HepG2 (cell line): ENCODE data around the gene RPTOR. TPM values are rescaled to one million over a fixed set of nuclear protein-coding genes. Genes with fewer than 3 reads are reported as not detected.
"Not testable (repeated sequence)": the region's sequence is repeated elsewhere in the genome, so short reads cannot be mapped to it uniquely, and the experiment has no call there.

Experiments
- ATAC-seq: fragments of 200-7000 bp; cut with Tn5 transposase; 3 replicates; pipeline ENCODE4 v1.9.1; 2020; ENCODE audit warnings: mild to moderate bottlenecking, moderate library complexity
- BruUV-seq: library from RNA; stranded (reverse); fragments of 400-500 nt; replicated peaks from 2 replicates; lab custom pipeline; 2021; lab: Mats Ljungman, UMichigan
- CTCF ChIA-PET: fragments of 300-600 bp; formaldehyde crosslinking; extraction: SDS; loops from one replicate; lab custom pipeline; 2021; ENCODE audit warnings: low total read pairs, inconsistent platforms, low intra/inter-chr PET ratio; lab: Yijun Ruan, JAX
- POLR2A ChIA-PET: fragments of 350-600 bp; sonication (Branson Sonifier 250); formaldehyde crosslinking; loops from one replicate; lab custom pipeline; 2020; ENCODE audit warnings: antibody characterized with exemption, inconsistent platforms; lab: Yijun Ruan, JAX
- DNase-seq: peaks from one replicate; pipeline ENCODE4 v3.0.0-alpha.2; 2015; ENCODE audit warnings: low spot score
- FAIRE-seq: peaks from 3 replicates; lab custom pipeline; 2011; peaks lifted over from hg19 to GRCh38; lab: Jason Lieb, UNC
- H2AFZ ChIP-seq: one replicate; pipeline ENCODE4 v1.6.1; 2011; ENCODE audit warnings: low read length, inconsistent platforms
- H3K27ac ChIP-seq: fragments of 300-600 bp; 3 replicates; pipeline ENCODE4 v1.8.0; 2011; ENCODE audit warnings: mixed run types, mild to moderate bottlenecking, mixed read lengths, low read length, inconsistent platforms; ENCODE audit not compliant: insufficient read depth; ENCODE audit errors: extremely low read length
- H3K27me3 ChIP-seq, 2 experiments: fragments of 200-600 bp in 1 of 2; 2 replicates in 1 of 2; 3 replicates in 1 of 2; pipeline versions ENCODE4 v1.6.0 to v1.8.0; 2011; ENCODE audit warnings: low read length in 2 of 2, mild to moderate bottlenecking in 2 of 2, moderate library complexity in 2 of 2, inconsistent platforms in 1 of 2; ENCODE audit not compliant: insufficient read depth in 2 of 2, control insufficient read depth in 1 of 2
- H3K36me3 ChIP-seq, 2 experiments: fragments of 200-600 bp in 1 of 2; replicated peaks in 1 of 2; 2 replicates in 1 of 2; 3 replicates in 1 of 2; pipeline versions ENCODE4 v1.5.1 to v1.8.0; 2011; ENCODE audit warnings: low read length in 2 of 2, inconsistent platforms in 1 of 2; ENCODE audit not compliant: insufficient read depth in 2 of 2, control insufficient read depth in 1 of 2
- H3K4me1 ChIP-seq: 2 replicates; pipeline ENCODE4 v1.5.1; 2012; ENCODE audit warnings: low read length, inconsistent platforms; ENCODE audit not compliant: insufficient read depth
- H3K4me2 ChIP-seq: 2 replicates; pipeline ENCODE4 v1.6.0; 2011; ENCODE audit warnings: low read depth, low read length, inconsistent platforms
- H3K4me3 ChIP-seq, 3 experiments: fragments of 200-600 bp in 1 of 3; sonication (generic), shearing (Covaris generic) in 1 of 3; replicated peaks in 1 of 3; 2 replicates each; pipeline ENCODE4 v1.5.1; 2011 to 2016; ENCODE audit warnings: low read length in 3 of 3, inconsistent platforms in 2 of 3, low read depth in 2 of 3, mild to moderate bottlenecking in 2 of 3, control low read depth in 1 of 3, mixed read lengths in 1 of 3; ENCODE audit not compliant: insufficient read depth in 1 of 3
- H3K79me2 ChIP-seq: one replicate; pipeline ENCODE4 v1.6.1; 2011; ENCODE audit warnings: low read length, inconsistent platforms; ENCODE audit not compliant: insufficient read depth
- H3K9ac ChIP-seq: 2 replicates; pipeline ENCODE4 v1.6.0; 2011; ENCODE audit warnings: mild to moderate bottlenecking, low read depth, low read length, inconsistent platforms; ENCODE audit not compliant: insufficient read depth
- H3K9me3 ChIP-seq: 2 replicates; pipeline ENCODE4 v1.5.1; 2012; ENCODE audit warnings: mild to moderate bottlenecking, low read length
- H4K20me1 ChIP-seq: 2 replicates; pipeline ENCODE4 v1.6.0; 2011; ENCODE audit warnings: inconsistent platforms, mild to moderate bottlenecking, low read length, moderate library complexity; ENCODE audit not compliant: insufficient read depth
- FOXC1 ChIP-seq: sonication (generic); formaldehyde crosslinking; IDR thresholded peaks from 2 replicates; pipeline ENCODE4 v1.8.0; 2022; ENCODE audit warnings: mild to moderate bottlenecking, missing genetic modification reagents, borderline replicate concordance
- MTA1 ChIP-seq: sonication (generic); formaldehyde crosslinking; IDR thresholded peaks from 2 replicates; pipeline ENCODE4 v1.4.0; 2020; ENCODE audit warnings: missing genetic modification reagents, mild to moderate bottlenecking, borderline replicate concordance
- MTF1 ChIP-seq: sonication (generic); formaldehyde crosslinking; IDR thresholded peaks from 2 replicates; pipeline ENCODE4 v1.5.0; 2020; ENCODE audit warnings: missing genetic modification reagents
- MXI1 ChIP-seq: IDR thresholded peaks from 3 replicates; pipeline ENCODE4 v1.6.1; 2012; ENCODE audit warnings: low read depth, low read length, inconsistent platforms, borderline replicate concordance
- SOX6 ChIP-seq, 2 experiments: fragments of 450-650 bp in 1 of 2; sonication (generic) in 1 of 2; formaldehyde crosslinking in 1 of 2; IDR thresholded peaks; 2 replicates each; pipeline versions ENCODE4 v1.4.0 to v1.6.1; 2017 to 2020; ENCODE audit warnings: antibody characterized with exemption in 1 of 2, mild to moderate bottlenecking in 1 of 2, missing genetic modification reagents in 1 of 2
- ZSCAN21 ChIP-seq: sonication (generic); formaldehyde crosslinking; IDR thresholded peaks from 2 replicates; pipeline ENCODE4 v1.8.0; 2022; ENCODE audit warnings: mild to moderate bottlenecking, missing genetic modification reagents, moderate library complexity, borderline replicate concordance
- WGBS: methylation state at CpG from one replicate; pipeline ENCODE4 v1.1.6; 2017; ENCODE audit warnings: low lambda C conversion rate; 5-methylcytosine and 5-hydroxymethylcytosine counted together
- in situ Hi-C: cut with HindIII; loops from 2 replicates; pipeline ENCODE4 v1.10.0; 2017; ENCODE audit warnings: low pct_unique_long_range_greater_than_20kb; ENCODE audit not compliant: extremely low pct_ligation_motif_present
- intact Hi-C: fragments of 100-400 bp; cut with micrococcal nuclease; formaldehyde crosslinking; loops from one replicate; pipeline ENCODE4 v1.10.0; 2022; ENCODE audit not compliant: unreplicated experiment
- polyA plus RNA-seq, 8 experiments: library from polyadenylated mRNA; depleted of rRNA in 3 of 8; stranded (reverse) in 7 of 8; unstranded in 1 of 8; fragments of >200 nt; fragmentation: Illumina TruSeq in 4 of 8; extraction: Trizol in 4 of 8; gene quantifications; 2 replicates each; pipeline versions ENCODE4 v1.2.1 to v1.2.3, GENCODE V29; 2011 to 2016; ENCODE audit warnings: low read depth in 4 of 8, missing spikeins in 1 of 8, mixed read lengths in 1 of 8; ENCODE audit not compliant: insufficient read depth in 1 of 8
- total RNA-seq, 5 experiments: library from RNA; depleted of rRNA; stranded (reverse); fragments of >200 nt; fragmentation: Illumina TruSeq; extraction: Trizol; gene quantifications; 2 replicates each; pipeline ENCODE4 v1.2.3, GENCODE V29; 2016; ENCODE audit warnings: low read depth in 1 of 5
- TF ChIP-seq, protein P1 (sequence below): sonication (generic); formaldehyde crosslinking; IDR thresholded peaks from 2 replicates; pipeline ENCODE4 v1.4.0; 2020; ENCODE audit warnings: missing genetic modification reagents, borderline replicate concordance

The RPTOR gene
- total and polyA plus RNA-seq, 2 of the 13 experiments (the other 11 are each of a cell fraction or from before 2014, with no cell fraction given): 6.6 to 25.3 TPM

DNA sequence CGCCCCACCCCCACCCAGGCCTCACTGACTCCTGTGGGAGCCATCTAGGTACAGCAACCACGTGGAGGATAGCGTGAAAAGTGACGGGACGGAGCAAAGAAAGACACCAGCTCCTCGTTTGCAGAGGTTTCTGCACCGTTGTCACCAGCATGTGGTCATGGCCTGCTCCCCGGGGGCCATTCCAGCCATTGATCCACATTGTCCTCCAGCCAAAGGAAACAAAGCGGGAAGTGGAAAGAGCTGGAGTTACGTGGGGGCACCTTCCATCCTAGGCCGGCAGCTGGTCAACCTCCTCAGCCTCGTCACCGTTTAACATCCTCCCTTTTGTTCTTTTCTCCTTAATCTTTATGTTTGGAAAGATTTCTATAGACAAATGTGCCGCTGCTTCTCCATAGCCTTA, 153.7 kb downstream of the RPTOR start (continued):
- peak; percentile 16; the same call in 1 of the 2 replicates for TF ChIP-seq MTA1 (CRISPR knock-in tag)
- TF ChIP-seq FOXC1: no peak
- no peak for TF ChIP-seq SOX6 (IDR thresholded peaks at IDR 0.05)
- TF ChIP-seq SOX6 (CRISPR knock-in tag; IDR thresholded peaks at IDR 0.05): no peak
- TF ChIP-seq MTF1: no peak
- no peak for TF ChIP-seq MXI1
- TF ChIP-seq, protein P1, sequence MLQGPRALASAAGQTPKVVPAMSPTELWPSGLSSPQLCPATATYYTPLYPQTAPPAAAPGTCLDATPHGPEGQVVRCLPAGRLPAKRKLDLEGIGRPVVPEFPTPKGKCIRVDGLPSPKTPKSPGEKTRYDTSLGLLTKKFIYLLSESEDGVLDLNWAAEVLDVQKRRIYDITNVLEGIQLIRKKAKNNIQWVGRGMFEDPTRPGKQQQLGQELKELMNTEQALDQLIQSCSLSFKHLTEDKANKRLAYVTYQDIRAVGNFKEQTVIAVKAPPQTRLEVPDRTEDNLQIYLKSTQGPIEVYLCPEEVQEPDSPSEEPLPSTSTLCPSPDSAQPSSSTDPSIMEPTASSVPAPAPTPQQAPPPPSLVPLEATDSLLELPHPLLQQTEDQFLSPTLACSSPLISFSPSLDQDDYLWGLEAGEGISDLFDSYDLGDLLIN (CRISPR knock-in tag): no peak

DNA sequence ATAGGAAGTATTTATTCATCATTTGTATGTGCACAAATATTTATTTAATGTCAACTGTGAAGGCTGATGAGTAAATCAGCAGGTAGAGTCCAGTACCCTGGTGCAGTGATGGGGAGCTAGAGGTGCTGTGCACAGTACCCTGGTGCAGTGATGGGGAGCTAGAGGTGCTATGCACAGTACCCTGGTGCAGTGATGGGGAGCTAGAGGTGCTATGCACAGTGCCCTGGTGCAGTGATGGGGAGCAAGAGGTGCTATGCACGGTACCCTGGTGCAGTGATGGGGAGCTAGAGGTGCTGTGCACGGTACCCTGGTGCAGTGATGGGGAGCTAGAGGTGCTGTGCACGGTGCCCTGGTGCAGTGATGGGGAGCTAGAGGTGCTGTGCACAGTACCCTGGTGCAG, 154.6 kb downstream of the RPTOR start:
- FAIRE-seq, H3K4me3 ChIP-seq, DNase-seq, H3K4me2 ChIP-seq, H3K9me3 ChIP-seq, BruUV-seq, intact Hi-C loops, H3K36me3 ChIP-seq, POLR2A ChIA-PET, CTCF ChIA-PET, in situ Hi-C loops, H2AFZ ChIP-seq, ATAC-seq, H3K27ac ChIP-seq, H4K20me1 ChIP-seq, H3K9ac ChIP-seq, H3K27me3 ChIP-seq: not testable (repeated sequence)
- peaks cover 74% of the 10 kb centered on the region for H3K79me2 ChIP-seq
- H3K4me1 ChIP-seq: peaks cover 45% of the 10 kb centered on the region
- peak; percentile 96 for TF ChIP-seq ZSCAN21 (CRISPR knock-in tag)
- 100% methylated on average over 3 of the region's 3 CpGs for WGBS
